Mesenchymal stem cell (in vitro differentiated cells and primary cell): ENCODE results near the gene FAM50B.

Experiments used
- DNase-seq: peaks from one replicate; pipeline ENCODE4 v3.0.0-alpha.2; 2013
- H2AFZ ChIP-seq: one replicate; pipeline ENCODE4 v1.6.1; 2013; ENCODE audit warnings: low read depth, mild to moderate bottlenecking, control low read depth, inconsistent platforms, low read length, moderate library complexity
- H2AK5ac ChIP-seq: 2 replicates; pipeline ENCODE4 v1.6.1; 2013; ENCODE audit warnings: low read length, moderate library complexity, mild to moderate bottlenecking, inconsistent platforms; ENCODE audit not compliant: severe bottlenecking
- H2BK120ac ChIP-seq: one replicate; pipeline ENCODE4 v1.6.1; 2013; ENCODE audit warnings: low read depth, mild to moderate bottlenecking, inconsistent platforms, low read length, moderate library complexity
- H2BK12ac ChIP-seq, 2 experiments: one replicate each; pipeline ENCODE4 v1.6.1; 2013; ENCODE audit warnings: inconsistent platforms in 2 of 2, low read length in 2 of 2, mild to moderate bottlenecking in 2 of 2, moderate library complexity in 2 of 2, control low read depth in 1 of 2
- H2BK15ac ChIP-seq: one replicate; pipeline ENCODE4 v1.6.1; 2013; ENCODE audit warnings: mild to moderate bottlenecking, low read depth, inconsistent platforms; ENCODE audit not compliant: poor library complexity, severe bottlenecking
- H2BK5ac ChIP-seq: 2 replicates; pipeline ENCODE4 v1.6.1; 2013; ENCODE audit warnings: low read depth, mild to moderate bottlenecking, low read length, control low read depth, inconsistent platforms; ENCODE audit not compliant: poor library complexity, severe bottlenecking
- H3K14ac ChIP-seq, 2 experiments: one replicate each; pipeline ENCODE4 v1.6.1; 2013; ENCODE audit warnings: inconsistent platforms in 2 of 2, low read length in 2 of 2, control low read depth in 1 of 2, mild to moderate bottlenecking in 1 of 2, moderate library complexity in 1 of 2
- H3K18ac ChIP-seq, 2 experiments: one replicate each; pipeline ENCODE4 v1.6.1; 2013; ENCODE audit warnings: inconsistent platforms in 2 of 2, low read length in 2 of 2, control low read depth in 1 of 2, low read depth in 1 of 2, mild to moderate bottlenecking in 1 of 2
- H3K23ac ChIP-seq, 2 experiments: one replicate each; pipeline ENCODE4 v1.6.1; 2013; ENCODE audit warnings: inconsistent platforms in 2 of 2, low read length in 2 of 2, mild to moderate bottlenecking in 2 of 2, moderate library complexity in 2 of 2, control low read depth in 1 of 2
- H3K27ac ChIP-seq: 2 replicates; pipeline ENCODE4 v1.5.1; 2013; ENCODE audit warnings: mild to moderate bottlenecking, moderate library complexity, low read length, control low read depth, inconsistent platforms; ENCODE audit not compliant: poor library complexity, severe bottlenecking
- H3K27me3 ChIP-seq, 2 experiments: 2 replicates each; pipeline versions ENCODE4 v1.6.1 to v1.7.0; 2013; ENCODE audit warnings: low read length in 2 of 2, mild to moderate bottlenecking in 2 of 2, moderate library complexity in 2 of 2, control low read depth in 1 of 2, inconsistent platforms in 1 of 2; ENCODE audit not compliant: control insufficient read depth in 1 of 2, insufficient read depth in 1 of 2
- H3K36me3 ChIP-seq, 2 experiments: 2 replicates each; pipeline versions ENCODE4 v1.6.1 to v1.7.0; 2013; ENCODE audit warnings: low read length in 2 of 2, control low read depth in 1 of 2, inconsistent platforms in 1 of 2, low read depth in 1 of 2, mild to moderate bottlenecking in 1 of 2; ENCODE audit not compliant: insufficient read depth in 2 of 2, control insufficient read depth in 1 of 2
- H3K4ac ChIP-seq, 2 experiments: one replicate each; pipeline ENCODE4 v1.6.1; 2013; ENCODE audit warnings: inconsistent platforms in 2 of 2, low read length in 2 of 2, mild to moderate bottlenecking in 2 of 2, moderate library complexity in 2 of 2, control low read depth in 1 of 2, low read depth in 1 of 2
- H3K4me1 ChIP-seq: 2 replicates; pipeline ENCODE4 v1.6.1; 2013; ENCODE audit warnings: low read depth, low read length, control low read depth; ENCODE audit not compliant: control insufficient read depth, insufficient read depth
- H3K4me2 ChIP-seq: 2 replicates; pipeline ENCODE4 v1.6.1; 2013; ENCODE audit warnings: low read length, mild to moderate bottlenecking, inconsistent platforms; ENCODE audit not compliant: poor library complexity, severe bottlenecking
- H3K4me3 ChIP-seq, 2 experiments: 2 replicates each; pipeline versions ENCODE4 v1.5.1 to v1.7.0; 2013; ENCODE audit warnings: low read length in 2 of 2, mild to moderate bottlenecking in 2 of 2, control low read depth in 1 of 2, low read depth in 1 of 2; ENCODE audit not compliant: insufficient read depth in 1 of 2
- H3K79me1 ChIP-seq: replicated peaks from 2 replicates; pipeline ENCODE4 v1.6.1; 2013; ENCODE audit warnings: mild to moderate bottlenecking, control low read depth, low read length, inconsistent platforms; ENCODE audit not compliant: poor library complexity, severe bottlenecking
- H3K9ac ChIP-seq: 2 replicates; pipeline ENCODE4 v1.7.0; 2013; ENCODE audit warnings: mild to moderate bottlenecking, low read length, moderate library complexity
- H3K9me3 ChIP-seq: 2 replicates; pipeline ENCODE4 v1.7.0; 2013; ENCODE audit warnings: mild to moderate bottlenecking, low read length; ENCODE audit not compliant: control insufficient read depth
- H4K8ac ChIP-seq: one replicate; pipeline ENCODE4 v1.6.1; 2013; ENCODE audit warnings: inconsistent platforms, mild to moderate bottlenecking, low read length, moderate library complexity
- H4K91ac ChIP-seq: one replicate; pipeline ENCODE4 v1.6.1; 2013; ENCODE audit warnings: mild to moderate bottlenecking, low read length, inconsistent platforms
- WGBS: methylation state at CpG from one replicate; pipeline ENCODE4 v1.1.7; 2013; ENCODE audit warnings: mixed read lengths; 5-methylcytosine and 5-hydroxymethylcytosine counted together

The FAM50B gene

DNA sequence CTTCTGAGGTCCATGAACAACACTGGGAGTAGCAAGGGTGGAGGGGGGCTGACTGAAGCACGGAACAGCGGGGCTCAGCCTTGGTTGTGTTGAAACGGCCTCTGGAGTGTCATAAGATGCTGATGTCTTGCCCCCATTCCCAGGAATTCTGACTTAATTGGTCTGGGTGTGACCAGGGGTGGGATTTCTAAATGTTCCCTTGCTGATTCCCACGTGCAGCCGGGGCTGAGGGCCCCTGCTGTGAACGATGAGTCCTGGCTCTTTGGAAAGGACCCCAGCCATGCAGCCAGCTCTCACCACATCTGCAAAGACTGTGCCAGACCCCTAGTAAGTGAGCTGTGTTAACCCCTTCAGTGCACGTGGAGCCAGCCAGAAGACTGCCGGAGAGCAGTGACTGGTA lies 28.6 kb upstream of the FAM50B start:
- H3K27me3 ChIP-seq, result no peaks in the 10 kb centered on the region

DNA sequence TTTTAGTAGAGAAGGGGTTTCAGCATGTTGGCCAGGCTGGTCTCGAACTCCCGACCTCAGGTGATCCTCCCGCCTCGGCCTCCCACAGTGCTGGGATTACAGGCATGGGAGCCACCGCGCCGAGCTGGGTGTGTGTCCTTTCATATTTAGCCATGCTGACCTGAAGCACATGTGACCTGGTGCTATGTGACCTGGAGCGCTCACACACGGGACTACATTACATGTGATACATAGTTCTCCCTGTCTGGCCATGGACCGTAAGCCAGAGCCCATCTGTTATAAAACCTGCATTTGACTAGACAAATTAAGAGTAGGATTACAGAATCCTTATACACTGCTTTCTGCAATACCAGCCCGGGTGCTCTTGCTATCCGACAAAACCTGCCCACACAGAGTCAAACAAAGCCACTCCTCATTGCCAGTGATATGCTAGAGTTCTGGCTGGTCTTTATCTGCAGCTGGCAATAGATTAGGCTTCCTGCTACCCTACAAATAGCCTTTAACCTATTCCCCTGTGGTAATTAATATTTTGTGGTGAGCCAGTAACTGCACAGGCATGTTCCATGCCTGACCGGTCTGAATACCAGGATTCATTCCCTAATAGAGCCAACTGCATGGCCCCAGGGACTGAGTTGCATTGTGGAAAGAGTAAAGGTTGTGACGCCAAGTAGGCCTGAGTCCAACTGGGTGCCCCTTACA lies 26.3 kb upstream of the FAM50B start:
- no peaks in the 10 kb centered on the region for H3K9me3 ChIP-seq
- H3K4me1 ChIP-seq, result peaks cover 20% of the 10 kb centered on the region
- peak overlapping the region in 1 of 2 experiments; percentile 55 for H3K18ac ChIP-seq
- no peak for DNase-seq
- no peak overlapping the region for H2BK5ac ChIP-seq
- no peaks in the 10 kb centered on the region for H3K36me3 ChIP-seq
- H3K27me3 ChIP-seq, result no peaks in the 10 kb centered on the region
- H3K79me1 ChIP-seq, result no peaks in the 10 kb centered on the region
- H3K9ac ChIP-seq, result no peak overlapping the region
- H3K4me3 ChIP-seq, result no peak overlapping the region
- H4K8ac ChIP-seq, result no peak overlapping the region
- H3K23ac ChIP-seq, result no peak overlapping the region
- no peak overlapping the region for H2BK120ac ChIP-seq
- H3K14ac ChIP-seq, result no peak overlapping the region
- no peak overlapping the region for H4K91ac ChIP-seq
- WGBS, result 94% methylated on average over 14 of the region's 14 CpGs
- no peak overlapping the region for H2AFZ ChIP-seq
- no peak overlapping the region for H3K27ac ChIP-seq
- H3K4ac ChIP-seq, result no peak overlapping the region
- no peak overlapping the region for H2BK12ac ChIP-seq
- no peak overlapping the region for H3K4me2 ChIP-seq
- H2BK15ac ChIP-seq, result no peak overlapping the region
- peak overlapping the region; percentile 96 for H2AK5ac ChIP-seq

More for the DNA sequence above, 28.6 kb upstream of the FAM50B start:
- H2BK120ac ChIP-seq, result no peak overlapping the region
- H3K14ac ChIP-seq, result no peak overlapping the region
- no peak overlapping the region for H2BK12ac ChIP-seq
- no peak overlapping the region for H2BK15ac ChIP-seq
- peak overlapping the region; percentile 21 for H4K8ac ChIP-seq
- H3K27ac ChIP-seq, result no peak overlapping the region
- no peak overlapping the region for H3K23ac ChIP-seq
- no peak overlapping the region for H3K4me2 ChIP-seq
- no peak overlapping the region for H3K4me3 ChIP-seq
- no peak overlapping the region for H3K18ac ChIP-seq
- H3K36me3 ChIP-seq, result no peaks in the 10 kb centered on the region
- 52% methylated on average over 8 of the region's 8 CpGs for WGBS
- no peaks in the 10 kb centered on the region for H3K79me1 ChIP-seq
- DNase-seq, result no peak
- H3K4ac ChIP-seq, result no peak overlapping the region
- no peaks in the 10 kb centered on the region for H3K9me3 ChIP-seq
- H4K91ac ChIP-seq, result no peak overlapping the region
- H3K4me1 ChIP-seq, result peaks cover 16% of the 10 kb centered on the region
- H2AK5ac ChIP-seq, result peak overlapping the region; percentile 25
- H2BK5ac ChIP-seq, result no peak overlapping the region
- no peak overlapping the region for H3K9ac ChIP-seq
- no peak overlapping the region for H2AFZ ChIP-seq

DNA sequence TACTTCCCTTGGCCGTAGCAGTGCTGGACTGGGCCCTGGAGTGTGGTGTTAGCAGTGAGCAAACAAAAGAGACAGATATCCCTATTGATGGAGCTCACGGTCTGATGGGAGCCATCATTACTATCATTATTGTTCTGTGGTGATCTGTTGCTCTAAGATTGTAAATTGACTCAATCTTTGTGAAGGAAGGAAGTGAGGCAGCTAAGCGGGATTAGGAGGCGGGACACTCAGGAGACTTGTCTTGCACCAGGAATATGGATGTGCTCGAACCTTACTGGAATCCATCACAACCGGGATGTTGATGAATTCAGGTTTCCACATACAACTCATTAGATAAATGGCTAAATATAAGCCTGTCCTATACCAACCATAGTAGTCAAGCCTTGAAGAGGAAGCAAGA lies 25.5 kb upstream of the FAM50B start:
- Histone ChIP-seq H3K23ac (no peak overlapping the region), H3K9me3 (no peaks in the 10 kb centered on the region)

DNA sequence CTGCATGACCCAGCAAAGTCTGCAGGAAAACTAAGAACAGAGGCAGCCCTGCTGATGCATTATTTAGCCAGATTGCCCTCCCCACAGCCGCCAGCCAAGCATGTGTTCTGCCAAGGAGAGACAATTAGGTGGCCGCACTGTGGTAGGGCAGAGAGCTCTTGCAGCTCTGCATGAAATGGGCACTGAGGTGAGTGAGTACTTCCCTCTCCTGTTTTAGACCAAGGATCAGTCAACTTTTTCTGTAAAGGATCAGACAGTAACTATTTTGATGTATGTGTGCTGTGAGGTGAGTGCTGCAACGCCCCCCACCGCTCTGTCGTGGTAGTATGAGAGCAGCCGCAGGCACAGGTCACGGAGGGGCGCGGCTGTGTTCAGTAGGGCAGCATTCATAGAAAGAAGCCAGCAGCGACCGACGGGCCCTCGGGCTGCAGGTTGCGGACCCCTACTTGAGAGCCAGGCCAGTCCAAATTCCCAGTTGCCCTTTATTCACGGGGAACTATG lies 23.8 kb upstream of the FAM50B start:
- H2AFZ ChIP-seq, result peak overlapping the region; percentile 74
- H3K36me3 ChIP-seq, result no peaks in the 10 kb centered on the region
- H3K4ac ChIP-seq, result peak overlapping the region; percentile 3 to 47
- H2BK5ac ChIP-seq, result peak overlapping the region; percentile 92
- H3K23ac ChIP-seq, result no peak overlapping the region
- H3K4me3 ChIP-seq, result peak overlapping the region in 1 of 2 experiments; percentile 45
- peak overlapping the region in 1 of 2 experiments; percentile 85 for H2BK12ac ChIP-seq
- peak overlapping the region; percentile 80 for H3K9ac ChIP-seq
- H3K4me1 ChIP-seq, result peaks cover 20% of the 10 kb centered on the region
- peak overlapping the region; percentile 79 for H4K91ac ChIP-seq
- H3K9me3 ChIP-seq, result no peaks in the 10 kb centered on the region
- peak; percentile 64 for DNase-seq
- H4K8ac ChIP-seq, result peak overlapping the region; percentile 58
- H3K27me3 ChIP-seq, result no peaks in the 10 kb centered on the region
- peak overlapping the region; percentile 11 for H3K4me2 ChIP-seq
- H2BK120ac ChIP-seq, result no peak overlapping the region
- 36% methylated on average over 15 of the region's 15 CpGs for WGBS
- H3K18ac ChIP-seq, result peak overlapping the region; percentile 25 to 86
- H3K14ac ChIP-seq, result no peak overlapping the region
- peak overlapping the region; percentile 56 for H2BK15ac ChIP-seq
- peak overlapping the region; percentile 99 for H3K27ac ChIP-seq
- peak overlapping the region; percentile 62 for H2AK5ac ChIP-seq
- H3K79me1 ChIP-seq, result no peaks in the 10 kb centered on the region

More for the DNA sequence above, 25.5 kb upstream of the FAM50B start:
- Histone ChIP-seq H2BK12ac (peak overlapping the region in 1 of 2 experiments; percentile 40), H3K4me1 (peaks cover 20% of the 10 kb centered on the region), H3K18ac (peak overlapping the region in 1 of 2 experiments; percentile 18), H3K4me3 (no peak overlapping the region), H4K91ac (peak overlapping the region; percentile 7), H3K27ac (no peak overlapping the region), H2AK5ac (peak overlapping the region; percentile 96), H3K14ac (no peak overlapping the region), H2BK120ac (no peak overlapping the region), H4K8ac (no peak overlapping the region), H3K36me3 (no peaks in the 10 kb centered on the region), H3K27me3 (no peaks in the 10 kb centered on the region), H2BK15ac (no peak overlapping the region), H3K79me1 (no peaks in the 10 kb centered on the region), H3K4ac (no peak overlapping the region), H3K4me2 (no peak overlapping the region), H2AFZ (no peak overlapping the region), H2BK5ac (no peak overlapping the region), H3K9ac (no peak overlapping the region)
- 89% methylated on average over 4 of the region's 6 CpGs for WGBS
- DNase-seq, result no peak
